K562 (cell line): ENCODE data around the gene KISS1R. TPM values are rescaled to one million over a fixed set of nuclear protein-coding genes. Genes with fewer than 3 reads are reported as not detected.

ENCODE experiments used
- ATAC-seq: fragments of 200-7000 bp; cut with Tn5 transposase; 3 replicates; pipeline ENCODE4 v1.9.1; 2020; ENCODE audit warnings: moderate library complexity
- BruUV-seq: library from RNA; stranded (reverse); fragments of 400-500 nt; replicated peaks from 2 replicates; lab custom pipeline; 2021; lab: Mats Ljungman, UMichigan
- CTCF ChIA-PET: fragments of 300-600 bp; formaldehyde crosslinking; extraction: SDS; loops from one replicate; lab custom pipeline; 2021; ENCODE audit warnings: low intra/inter-chr PET ratio; lab: Yijun Ruan, JAX
- POLR2A ChIA-PET: fragments of 300-600, 350-650 bp; sonication (Branson Sonifier 250); formaldehyde crosslinking; extraction: SDS; loops from one replicate; lab custom pipeline; 2021; ENCODE audit warnings: antibody characterized with exemption, inconsistent platforms; lab: Yijun Ruan, JAX
- DNase-seq, 4 experiments: peaks; one replicate each; pipeline versions ENCODE4 v3.0.0 to v3.0.0-alpha.2; 2011 to 2018; ENCODE audit warnings: low spot score in 3 of 4, mixed read lengths in 3 of 4; ENCODE audit errors: extremely low read depth in 1 of 4
- FAIRE-seq: peaks from 2 replicates; lab custom pipeline; 2011; peaks lifted over from hg19 to GRCh38; lab: Jason Lieb, UNC
- H2AFZ ChIP-seq: 2 replicates; pipeline ENCODE4 v1.6.0; 2011; ENCODE audit warnings: low read depth, low read length, control low read depth, inconsistent platforms
- H3K27ac ChIP-seq: fragments of 200-600 bp; 3 replicates; pipeline ENCODE4 v1.8.0; 2011; ENCODE audit warnings: low read depth, mild to moderate bottlenecking, control low read depth, inconsistent platforms, low read length, moderate library complexity, mixed read lengths; ENCODE audit errors: extremely low read depth
- H3K27me3 ChIP-seq, 2 experiments: fragments of 300-600 bp in 1 of 2; 2 replicates in 1 of 2; 3 replicates in 1 of 2; pipeline versions ENCODE4 v1.6.0 to v1.8.0; 2011; ENCODE audit warnings: inconsistent platforms in 2 of 2, low read length in 2 of 2, mild to moderate bottlenecking in 1 of 2, mixed read lengths in 1 of 2, moderate library complexity in 1 of 2; ENCODE audit not compliant: control insufficient read depth in 2 of 2, insufficient read depth in 2 of 2
- H3K36me3 ChIP-seq: fragments of 300-600 bp; 3 replicates; pipeline ENCODE4 v1.8.0; 2011; ENCODE audit warnings: mild to moderate bottlenecking, low read length, inconsistent platforms; ENCODE audit not compliant: control insufficient read depth, insufficient read depth
- H3K4me1 ChIP-seq, 2 experiments: fragments of 200-600 bp in 1 of 2; replicated peaks in 1 of 2; 2 replicates in 1 of 2; 3 replicates in 1 of 2; pipeline versions ENCODE4 v1.5.1 to v1.8.0; 2011; ENCODE audit warnings: inconsistent platforms in 2 of 2, low read length in 2 of 2, mild to moderate bottlenecking in 1 of 2, mixed read lengths in 1 of 2, moderate library complexity in 1 of 2; ENCODE audit not compliant: control insufficient read depth in 2 of 2, insufficient read depth in 2 of 2
- H3K4me2 ChIP-seq: 2 replicates; pipeline ENCODE4 v1.6.1; 2011; ENCODE audit warnings: low read length, control low read depth, inconsistent platforms, mixed read lengths; ENCODE audit not compliant: insufficient read depth
- H3K4me3 ChIP-seq: fragments of 200-600 bp; sonication (generic), shearing (Covaris generic); 2 replicates; pipeline ENCODE4 v1.5.1; 2016; ENCODE audit warnings: control low read depth, inconsistent platforms
- H3K79me2 ChIP-seq: fragments of 200-600 bp; 3 replicates; pipeline ENCODE4 v1.8.0; 2011; ENCODE audit warnings: low read length, inconsistent platforms; ENCODE audit not compliant: control insufficient read depth, insufficient read depth
- H3K9ac ChIP-seq, 2 experiments: 2 replicates each; pipeline versions ENCODE4 v1.6.0 to v1.6.1; 2011; ENCODE audit warnings: low read depth in 2 of 2, low read length in 2 of 2, control low read depth in 1 of 2, inconsistent platforms in 1 of 2, mild to moderate bottlenecking in 1 of 2, mixed read lengths in 1 of 2; ENCODE audit not compliant: insufficient read depth in 1 of 2
- H3K9me1 ChIP-seq: one replicate; pipeline ENCODE4 v1.6.0; 2011; ENCODE audit warnings: inconsistent platforms, mild to moderate bottlenecking, low read length, moderate library complexity; ENCODE audit not compliant: control insufficient read depth, insufficient read depth
- H3K9me3 ChIP-seq: replicated peaks from 2 replicates; pipeline ENCODE4 v1.5.1; 2011; ENCODE audit warnings: low read depth, low read length, inconsistent platforms; ENCODE audit not compliant: control insufficient read depth, insufficient read depth
- H4K20me1 ChIP-seq: replicated peaks from 2 replicates; pipeline ENCODE4 v1.6.1; 2011; ENCODE audit warnings: low read length, inconsistent platforms, mixed read lengths; ENCODE audit not compliant: control insufficient read depth, insufficient read depth
- E2F4 ChIP-seq: sonication (generic); formaldehyde crosslinking; IDR thresholded peaks from 2 replicates; pipeline ENCODE4 v1.8.0; 2022; ENCODE audit warnings: mild to moderate bottlenecking, low read depth, missing genetic modification reagents
- POLR2G ChIP-seq: fragments of 200-400 bp; formaldehyde crosslinking; IDR thresholded peaks from 2 replicates; pipeline ENCODE4 v1.6.1; 2017; ENCODE audit warnings: low read depth, mild to moderate bottlenecking, antibody characterized with exemption, low read length, moderate library complexity
- RBFOX2 ChIP-seq: fragments of 200-400 bp; formaldehyde crosslinking; IDR thresholded peaks from 2 replicates; pipeline ENCODE4 v1.6.1; 2017; ENCODE audit warnings: low read depth, mild to moderate bottlenecking, low read length, moderate library complexity
- ZKSCAN3 ChIP-seq: fragments of 250-450 bp; sonication (Bioruptor Pico); IDR thresholded peaks from 2 replicates; pipeline ENCODE4 v1.4.0; 2020
- ZNF436 ChIP-seq: fragments of 250-450, 450-650 bp; sonication (Bioruptor Pico); formaldehyde crosslinking; IDR thresholded peaks from 2 replicates; pipeline ENCODE4 v1.7.0; 2020; ENCODE audit warnings: mild to moderate bottlenecking
- WGBS: fragments of 100-300 bp; shearing (Covaris generic); methylation state at CpG from one replicate; pipeline ENCODE4 v1.1.6; 2016; ENCODE audit warnings: low coverage, mixed read lengths; ENCODE audit not compliant: insufficient coverage; ENCODE audit errors: missing lambda C conversion rate; 5-methylcytosine and 5-hydroxymethylcytosine counted together
- in situ Hi-C: fragments of 300-500 bp; cut with MboI; formaldehyde crosslinking; loops from 4 replicates; pipeline ENCODE4 v1.15.0; 2018; ENCODE audit warnings: inconsistent platforms, mixed read lengths
- intact Hi-C: fragments of 100-400 bp; cut with micrococcal nuclease; formaldehyde crosslinking; loops from 2 replicates; pipeline ENCODE4 v1.14.2; 2022
- polyA plus RNA-seq, 8 experiments: library from polyadenylated mRNA; depleted of rRNA in 4 of 8; stranded (reverse) in 5 of 8; unstranded in 3 of 8; fragments of >200 nt; fragmentation: Nextera tagmentation in 2 of 8; fragmentation: Illumina TruSeq in 1 of 8; extraction: Ambion mirVana in 2 of 8; extraction: Trizol in 1 of 8; gene quantifications; 2 replicates each; pipeline versions ENCODE4 v1.2.1 to v1.2.3, GENCODE V29; 2011 to 2014; ENCODE audit warnings: inconsistent platforms in 1 of 8, missing spikeins in 1 of 8
- total RNA-seq, 7 experiments: library from RNA; depleted of rRNA in 6 of 7; stranded (reverse); fragments of >200 nt in 6 of 7; fragmentation: Illumina TruSeq in 2 of 7; extraction: Trizol in 2 of 7; gene quantifications; 2 replicates each; pipeline versions ENCODE4 v1.2.1 to v1.2.3, GENCODE V29; 2011 to 2021; ENCODE audit warnings: low replicate concordance in 1 of 7

KISS1R gene
- total and polyA plus RNA-seq, 9 of the 15 experiments (the other 6 are each of a cell fraction or from before 2014, with no cell fraction given): 0.37 to 39.4 (median 2.0) TPM

- DNase-seq (no peak), ATAC-seq (no peak), FAIRE-seq (no peak)
- Histone ChIP-seq H3K4me2 (no peak overlapping the region), H3K79me2 (peaks cover 40% of the 10 kb centered on the region), H3K4me1 (peaks cover 38 to 65% of the 10 kb centered on the region in 2 experiments), H3K27ac (no peak overlapping the region; the same call in 2 of the 3 replicates), H3K9me1 (no peaks in the 10 kb centered on the region), H3K9ac (peak overlapping the region in 1 of 2 experiments; percentile 82; a peak in 1 of 4 replicates), H3K27me3 (no peaks in the 10 kb centered on the region), H3K4me3 (no peak overlapping the region), H2AFZ (no peak overlapping the region), H3K9me3 (peaks cover 15% of the 10 kb centered on the region), H3K36me3 (peaks cover 77% of the 10 kb centered on the region), H4K20me1 (no peaks in the 10 kb centered on the region)
- in situ Hi-C loops (no loop called here), intact Hi-C loops (no loop called here)
- TF ChIP-seq RBFOX2: peak; percentile 17; the same call in 1 of the 2 replicates
- no peak for TF ChIP-seq ZNF436 (CRISPR knock-in tag)
- peak; percentile 70 for TF ChIP-seq ZKSCAN3
- BruUV-seq: no TSS peak
- ChIA-PET POLR2A (no interaction called here), CTCF (no interaction called here)
- 89% methylated on average over 7 of the region's 11 CpGs for whole genome bisulfite sequencing
Observed at GRCh38 chr19:963486-963951, 46.4 kb downstream of the KISS1R start.

GRCh38 chr19:964116-964520 is 47.0 kb downstream of the KISS1R start:
- Histone ChIP-seq H3K27ac (no peak overlapping the region), H3K9me3 (peaks cover 20% of the 10 kb centered on the region), H3K27me3 (no peaks in the 10 kb centered on the region), H3K79me2 (peaks cover 36% of the 10 kb centered on the region), H4K20me1 (no peaks in the 10 kb centered on the region), H3K4me1 (peaks cover 38 to 60% of the 10 kb centered on the region in 2 experiments), H3K9me1 (no peaks in the 10 kb centered on the region), H2AFZ (no peak overlapping the region), H3K4me2 (no peak overlapping the region), H3K9ac (no peak overlapping the region), H3K4me3 (no peak overlapping the region)
- FAIRE-seq: no peak
- intact Hi-C loops: no loop called here
- no TSS peak for BruUV-seq
- ChIA-PET POLR2A (interaction anchor here (1.0 kb wide), 1 partner anchor 20 kb away, joined by 3 read pairs; no protein-coding TSS in a partner anchor), CTCF (no interaction called here)
- 98% methylated on average over 7 of the region's 16 CpGs for WGBS
- DNase-seq: no peak
- peak; percentile 48; the same call in 1 of the 2 replicates for TF ChIP-seq POLR2G
- no peak for TF ChIP-seq E2F4 (CRISPR knock-in tag)
- TF ChIP-seq, all 486 proteins: peak for 1
- in situ Hi-C loops: no loop called here
- ATAC-seq: no peak
- peaks cover 83% of the 10 kb centered on the region for H3K36me3 ChIP-seq
